GM21381 (cell line): ENCODE measurements around the gene FGF6.

Source experiments
- ATAC-seq: cut with Tn5 transposase; IDR thresholded peaks from one replicate; pipeline ENCODE4 v1.9.1; 2021; ENCODE audit warnings: mild to moderate bottlenecking, moderate library complexity; ENCODE audit not compliant: unreplicated experiment

The FGF6 gene

GRCh38 chr12:4448371-4448940 is 2.8 kb upstream of the FGF6 start:
- no peak for ATAC-seq

- ATAC-seq: no peak
Observed at GRCh38 chr12:4447151-4447550, 1.5 kb upstream of the FGF6 start.

- ATAC-seq: no peak
Observed at GRCh38 chr12:4446335-4446734, 720 bp upstream of the FGF6 start.

- ATAC-seq: no peak
Observed at GRCh38 chr12:4444031-4444430, 1.6 kb downstream of the FGF6 start.

- no peak for ATAC-seq
Observed at GRCh38 chr12:4443616-4444015, 2.0 kb downstream of the FGF6 start.

GRCh38 chr12:4441355-4442335 is 4.0 kb downstream of the FGF6 start:
- no peak for ATAC-seq

- ATAC-seq: no peak
Observed at GRCh38 chr12:4440187-4440941, 5.3 kb downstream of the FGF6 start.

GRCh38 chr12:4439736-4440135 is 5.9 kb downstream of the FGF6 start:
- no peak for ATAC-seq

GRCh38 chr12:4438834-4439596 is 6.6 kb downstream of the FGF6 start:
- no peak for ATAC-seq

GRCh38 chr12:4435537-4435936 is 10.1 kb downstream of the FGF6 start:
- no peak for ATAC-seq

- no peak for ATAC-seq
Observed at GRCh38 chr12:4434706-4435425, 10.7 kb downstream of the FGF6 start.

- ATAC-seq: no peak
Observed at GRCh38 chr12:4434301-4434700, 11.3 kb downstream of the FGF6 start.

GRCh38 chr12:4433745-4434058 is 11.9 kb downstream of the FGF6 start:
- no peak for ATAC-seq

GRCh38 chr12:4432878-4433744 is 12.5 kb downstream of the FGF6 start:
- ATAC-seq: no peak

- ATAC-seq: no peak
Observed at GRCh38 chr12:4431866-4432265, 13.7 kb downstream of the FGF6 start.

GRCh38 chr12:4431436-4431835 is 14.2 kb downstream of the FGF6 start:
- ATAC-seq: no peak

- ATAC-seq: no peak
Observed at GRCh38 chr12:4424422-4424821, 21.2 kb downstream of the FGF6 start.

GRCh38 chr12:4423528-4424195 is 22.0 kb downstream of the FGF6 start:
- ATAC-seq: no peak

GRCh38 chr12:4422985-4423384 is 22.6 kb downstream of the FGF6 start:
- no peak for ATAC-seq
